CD4-positive, alpha-beta T cell (primary cell): ENCODE results near the gene FBXL17. TPM values are rescaled to one million over a fixed set of nuclear protein-coding genes. Genes with fewer than 3 reads are reported as not detected.
A peak's percentile ranks its signal among the peaks of the same experiment; 100 is the strongest.

Experiments used
- ATAC-seq: fragments of 200-7000 bp; cut with Tn5 transposase; one replicate; pipeline ENCODE4 v1.10.0; 2022; ENCODE audit warnings: mild to moderate bottlenecking; ENCODE audit not compliant: poor library complexity
- CTCF ChIA-PET: fragments of 350-600 bp; sonication (Branson Sonifier 250); formaldehyde crosslinking; loops from one replicate; lab custom pipeline; 2021; ENCODE audit warnings: antibody characterized with exemption, inconsistent platforms; lab: Charles Lee
- POLR2A ChIA-PET: fragments of 350-600 bp; sonication (Branson Sonifier 250); formaldehyde crosslinking; loops from one replicate; lab custom pipeline; 2021; ENCODE audit warnings: antibody characterized with exemption, inconsistent platforms; lab: Charles Lee
- DNase-seq, 14 experiments: peaks; one replicate each; pipeline ENCODE4 v3.0.0-alpha.2; 2013 to 2020; ENCODE audit warnings: mixed read lengths in 2 of 14
- H3K27ac ChIP-seq, 2 donors: one replicate each; pipeline versions ENCODE4 v1.5.1 to v1.7.0; 2013; ENCODE audit warnings: low read length in 2 of 2, low read depth in 1 of 2, mild to moderate bottlenecking in 1 of 2
- H3K27me3 ChIP-seq, 2 experiments: 1 replicate in 1 of 2; 2 replicates in 1 of 2; pipeline versions ENCODE4 v1.6.1 to v1.7.0; 2013; ENCODE audit warnings: low read length in 2 of 2, control low read depth in 1 of 2, mild to moderate bottlenecking in 1 of 2, moderate library complexity in 1 of 2; ENCODE audit not compliant: insufficient read depth in 2 of 2, control insufficient read depth in 1 of 2
- H3K36me3 ChIP-seq: one replicate; pipeline ENCODE4 v1.6.1; 2013; ENCODE audit warnings: low read length, control low read depth; ENCODE audit not compliant: insufficient read depth
- H3K4me1 ChIP-seq: one replicate; pipeline ENCODE4 v1.6.1; 2013; ENCODE audit warnings: low read length, control low read depth; ENCODE audit not compliant: insufficient read depth
- H3K4me3 ChIP-seq: one replicate; pipeline ENCODE4 v1.5.1; 2013; ENCODE audit warnings: mild to moderate bottlenecking, low read length, moderate library complexity
- H3K9me3 ChIP-seq, 2 experiments: 1 replicate in 1 of 2; 2 replicates in 1 of 2; pipeline versions ENCODE4 v1.6.1 to v1.7.0; 2013; ENCODE audit warnings: low read length in 2 of 2, mild to moderate bottlenecking in 2 of 2, control low read depth in 1 of 2, moderate library complexity in 1 of 2; ENCODE audit not compliant: control insufficient read depth in 1 of 2, insufficient read depth in 1 of 2
- H3K27ac Mint-ChIP-seq: one replicate; pipeline ENCODE4 v1.8.0; 2020; ENCODE audit warnings: mixed read lengths
- H3K27me3 Mint-ChIP-seq: one replicate; pipeline ENCODE4 v1.8.0; 2021; ENCODE audit warnings: mixed read lengths
- H3K36me3 Mint-ChIP-seq: one replicate; pipeline ENCODE4 v1.8.0; 2021; ENCODE audit warnings: low read depth, mixed read lengths
- H3K4me1 Mint-ChIP-seq: one replicate; pipeline ENCODE4 v1.8.0; 2021; ENCODE audit warnings: low read depth, mixed read lengths
- H3K4me3 Mint-ChIP-seq: one replicate; pipeline ENCODE4 v1.8.0; 2020; ENCODE audit warnings: mild to moderate bottlenecking, mixed read lengths
- H3K9me3 Mint-ChIP-seq: one replicate; pipeline ENCODE4 v1.8.0; 2020; ENCODE audit warnings: mixed read lengths
- intact Hi-C, 2 experiments: fragments of 100-400 bp; cut with DNase I in 1 of 2; cut with micrococcal nuclease in 1 of 2; formaldehyde crosslinking; loops; one replicate each; pipeline versions ENCODE4 v1.15.1 to v1.9.0; 2023 to 2025; cut with DNase I, micrococcal nuclease
- total RNA-seq, 174 experiments: library from RNA in 2 of 174; stranded (reverse) in 2 of 174; gene quantifications; one replicate each; pipeline ENCODE4 v1.2.3 and lab custom pipeline; 2021 to 2026
- TF ChIP-seq, protein P1 (sequence below): fragments of 200-600 bp; IDR thresholded peaks from one replicate; pipeline ENCODE4 v1.8.0; 2022; ENCODE audit warnings: antibody characterized with exemption, mild to moderate bottlenecking

The FBXL17 gene
- total RNA-seq, 2 experiments from 2014 or later = 17.9 to 21.1 TPM

DNA sequence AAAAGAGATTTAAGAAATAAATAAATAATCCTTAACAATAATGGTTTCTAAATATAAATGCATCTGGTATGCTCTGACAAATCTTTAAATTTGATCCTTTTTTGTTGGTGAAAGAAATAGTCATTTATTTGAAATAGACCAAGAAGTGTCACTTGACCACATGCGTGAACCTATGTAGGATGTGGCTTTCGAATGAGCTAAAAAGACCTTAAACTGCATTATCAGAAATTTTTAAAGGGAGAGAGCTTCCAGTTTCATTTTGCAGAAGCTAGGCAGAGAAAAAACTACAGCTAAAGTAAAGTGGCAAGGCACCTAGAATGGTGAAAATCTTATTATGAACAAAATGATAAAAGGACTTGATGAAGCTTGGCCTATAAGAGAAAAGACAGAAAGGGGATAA, 402.0 kb downstream of the FBXL17 start:
- H3K4me1 Mint-ChIP-seq = no peaks in the 10 kb centered on the region
- H3K27me3 Mint-ChIP-seq = no peaks in the 10 kb centered on the region
- H3K27ac Mint-ChIP-seq = no peak overlapping the region
- ChIA-PET POLR2A (no interaction called here), CTCF (no interaction called here)
- TF ChIP-seq, protein P1, sequence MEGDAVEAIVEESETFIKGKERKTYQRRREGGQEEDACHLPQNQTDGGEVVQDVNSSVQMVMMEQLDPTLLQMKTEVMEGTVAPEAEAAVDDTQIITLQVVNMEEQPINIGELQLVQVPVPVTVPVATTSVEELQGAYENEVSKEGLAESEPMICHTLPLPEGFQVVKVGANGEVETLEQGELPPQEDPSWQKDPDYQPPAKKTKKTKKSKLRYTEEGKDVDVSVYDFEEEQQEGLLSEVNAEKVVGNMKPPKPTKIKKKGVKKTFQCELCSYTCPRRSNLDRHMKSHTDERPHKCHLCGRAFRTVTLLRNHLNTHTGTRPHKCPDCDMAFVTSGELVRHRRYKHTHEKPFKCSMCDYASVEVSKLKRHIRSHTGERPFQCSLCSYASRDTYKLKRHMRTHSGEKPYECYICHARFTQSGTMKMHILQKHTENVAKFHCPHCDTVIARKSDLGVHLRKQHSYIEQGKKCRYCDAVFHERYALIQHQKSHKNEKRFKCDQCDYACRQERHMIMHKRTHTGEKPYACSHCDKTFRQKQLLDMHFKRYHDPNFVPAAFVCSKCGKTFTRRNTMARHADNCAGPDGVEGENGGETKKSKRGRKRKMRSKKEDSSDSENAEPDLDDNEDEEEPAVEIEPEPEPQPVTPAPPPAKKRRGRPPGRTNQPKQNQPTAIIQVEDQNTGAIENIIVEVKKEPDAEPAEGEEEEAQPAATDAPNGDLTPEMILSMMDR = no peak
- H3K9me3 Mint-ChIP-seq = no peaks in the 10 kb centered on the region
- intact Hi-C loops = no loop called here
- Histone ChIP-seq H3K27ac (no peak overlapping the region), H3K36me3 (no peaks in the 10 kb centered on the region), H3K9me3 (no peaks in the 10 kb centered on the region), H3K27me3 (no peaks in the 10 kb centered on the region), H3K4me3 (no peak overlapping the region), H3K4me1 (no peaks in the 10 kb centered on the region)
- no peaks in the 10 kb centered on the region for H3K36me3 Mint-ChIP-seq
- no peak for ATAC-seq
- peak in 1 of 14 experiments; percentile 59 for DNase-seq
- no peak overlapping the region for H3K4me3 Mint-ChIP-seq

DNA sequence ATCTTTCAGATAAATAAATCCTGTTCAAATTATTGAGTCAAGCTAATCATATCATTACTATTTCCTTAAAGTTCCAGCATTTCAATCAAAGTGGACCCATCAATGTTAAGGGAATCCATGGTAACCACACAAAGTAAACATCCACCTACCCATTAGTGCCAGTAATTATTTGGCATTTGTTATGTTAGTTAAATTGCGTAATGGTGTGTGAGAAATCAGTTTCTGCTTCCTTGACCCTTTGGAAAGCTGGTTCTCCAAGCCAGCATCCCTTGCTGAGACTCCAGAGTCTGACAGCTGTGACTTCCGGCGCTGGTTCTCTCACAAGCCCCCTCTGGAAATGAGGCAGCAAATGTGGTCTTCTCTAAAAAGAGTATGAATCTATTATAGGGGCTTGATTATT, 402.6 kb downstream of the FBXL17 start:
- no peak overlapping the region for H3K27ac Mint-ChIP-seq
- intact Hi-C loops = no loop called here
- CTCF ChIA-PET = no interaction called here

DNA sequence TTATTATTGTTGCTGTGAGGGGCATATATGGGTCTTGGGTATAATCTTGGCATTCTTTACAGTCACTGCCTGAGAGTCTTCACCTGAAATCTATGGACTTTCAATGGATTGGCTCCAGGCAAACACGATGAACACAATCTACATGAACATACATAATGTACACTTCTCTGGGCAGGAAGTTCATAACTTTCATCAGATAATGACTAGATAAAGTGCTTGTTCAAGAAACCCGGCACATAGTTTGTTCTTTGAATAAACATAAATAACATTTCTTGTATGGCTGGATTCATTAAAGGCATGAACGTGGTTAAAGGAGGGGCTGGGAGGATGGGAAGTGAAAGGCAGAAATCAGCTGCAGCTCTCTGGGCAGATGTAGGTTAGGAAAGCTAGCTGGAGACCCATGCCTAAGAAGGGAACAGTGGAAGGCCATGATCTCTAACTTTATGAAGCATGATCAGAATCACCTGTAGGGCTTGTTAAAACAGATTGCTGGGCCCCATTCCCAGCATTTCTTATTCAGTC, 404.3 kb downstream of the FBXL17 start:
- ChIA-PET CTCF (no interaction called here), POLR2A (no interaction called here)
- Histone ChIP-seq H3K4me1 (no peaks in the 10 kb centered on the region), H3K4me3 (no peak overlapping the region), H3K9me3 (no peaks in the 10 kb centered on the region), H3K36me3 (no peaks in the 10 kb centered on the region), H3K27me3 (no peaks in the 10 kb centered on the region), H3K27ac (no peak overlapping the region)
- intact Hi-C loops = no loop called here
- Mint-ChIP-seq H3K27me3 (no peaks in the 10 kb centered on the region), H3K4me1 (no peaks in the 10 kb centered on the region), H3K27ac (no peak overlapping the region), H3K4me3 (no peak overlapping the region), H3K36me3 (no peaks in the 10 kb centered on the region), H3K9me3 (no peaks in the 10 kb centered on the region)
- DNase-seq (no peak), ATAC-seq (no peak)
- TF ChIP-seq, protein P1 = no peak

More for the DNA sequence above, 402.6 kb downstream of the FBXL17 start:
- Mint-ChIP-seq H3K4me1 (no peaks in the 10 kb centered on the region), H3K36me3 (no peaks in the 10 kb centered on the region), H3K4me3 (no peak overlapping the region), H3K27me3 (no peaks in the 10 kb centered on the region), H3K9me3 (no peaks in the 10 kb centered on the region)
- Histone ChIP-seq H3K36me3 (no peaks in the 10 kb centered on the region), H3K4me3 (no peak overlapping the region), H3K27ac (no peak overlapping the region), H3K9me3 (no peaks in the 10 kb centered on the region), H3K27me3 (no peaks in the 10 kb centered on the region), H3K4me1 (no peaks in the 10 kb centered on the region)
- TF ChIP-seq, protein P1 = no peak
- DNase-seq = no peak
- ATAC-seq = no peak
- POLR2A ChIA-PET = no interaction called here
